H1 (cell line): Measurements from ENCODE around the gene SPAG17. TPM values are rescaled to one million over a fixed set of nuclear protein-coding genes. Genes with fewer than 3 reads are reported as not detected.

Experiments used
- CTCF ChIA-PET: fragments of 300-600 bp; sonication (Branson Sonifier 250); formaldehyde crosslinking; loops from one replicate; lab custom pipeline; 2021; ENCODE audit not compliant: partially characterized antibody; lab: Charles Lee
- POLR2A ChIA-PET: fragments of 300-600 bp; sonication (Branson Sonifier 250); formaldehyde crosslinking; loops from one replicate; lab custom pipeline; 2021; ENCODE audit warnings: inconsistent platforms; ENCODE audit not compliant: partially characterized antibody; lab: Charles Lee
- DNase-seq, 2 experiments: peaks; one replicate each; pipeline versions ENCODE4 v3.0.0 to v3.0.0-alpha.2; 2010 to 2022; ENCODE audit warnings: low spot score in 2 of 2, low read depth in 1 of 2, mixed read lengths in 1 of 2
- FAIRE-seq: peaks from 2 replicates; lab custom pipeline; 2011; peaks lifted over from hg19 to GRCh38; lab: Jason Lieb, UNC
- H2AFZ ChIP-seq: 2 replicates; pipeline ENCODE4 v1.8.1; 2012; ENCODE audit warnings: low read length, inconsistent platforms
- H2AK5ac ChIP-seq: 2 replicates; pipeline ENCODE4 v1.6.1; 2013; ENCODE audit warnings: low read depth, low read length
- H2BK120ac ChIP-seq: replicated peaks from 2 replicates; pipeline ENCODE3; 2013; ENCODE audit warnings: low read depth, low read length, inconsistent platforms
- H2BK12ac ChIP-seq: 2 replicates; pipeline ENCODE4 v1.6.1; 2013; ENCODE audit warnings: low read depth, low read length
- H2BK15ac ChIP-seq: 2 replicates; pipeline ENCODE4 v1.6.1; 2013; ENCODE audit warnings: low read length
- H2BK20ac ChIP-seq: 2 replicates; pipeline ENCODE4 v1.6.1; 2013; ENCODE audit warnings: low read length
- H2BK5ac ChIP-seq: 2 replicates; pipeline ENCODE4 v1.6.1; 2013; ENCODE audit warnings: low read depth, low read length
- H3K14ac ChIP-seq: 2 replicates; pipeline ENCODE4 v1.6.1; 2013; ENCODE audit warnings: inconsistent platforms; ENCODE audit not compliant: insufficient read length
- H3K18ac ChIP-seq: 2 replicates; pipeline ENCODE4 v1.6.1; 2013; ENCODE audit warnings: low read length; ENCODE audit errors: extremely low read depth
- H3K23ac ChIP-seq: 2 replicates; pipeline ENCODE4 v1.6.1; 2013; ENCODE audit warnings: inconsistent platforms; ENCODE audit not compliant: insufficient read length
- H3K23me2 ChIP-seq: 2 replicates; pipeline ENCODE4 v1.6.1; 2013; ENCODE audit warnings: low read depth, low read length
- H3K27ac ChIP-seq: 2 replicates; pipeline ENCODE4 v1.6.1; 2011; ENCODE audit warnings: low read depth, low read length, inconsistent platforms
- H3K27me3 ChIP-seq, 4 experiments: replicated peaks in 1 of 4; 1 replicate in 1 of 4; 2 replicates in 3 of 4; pipeline versions ENCODE4 v1.6.1 to v1.8.1; 2011 to 2013; ENCODE audit warnings: low read length in 3 of 4, mild to moderate bottlenecking in 3 of 4, inconsistent platforms in 2 of 4, mixed read lengths in 2 of 4, moderate library complexity in 1 of 4; ENCODE audit not compliant: control insufficient read depth in 3 of 4, insufficient read depth in 3 of 4; ENCODE audit errors: extremely low read depth in 1 of 4
- H3K36me3 ChIP-seq, 4 experiments: 2 replicates each; pipeline versions ENCODE4 v1.6.1 to v1.8.1; 2011 to 2013; ENCODE audit warnings: mild to moderate bottlenecking in 4 of 4, low read length in 3 of 4, moderate library complexity in 2 of 4, control low read depth in 1 of 4, inconsistent platforms in 1 of 4; ENCODE audit not compliant: insufficient read depth in 4 of 4, control insufficient read depth in 2 of 4
- H3K4ac ChIP-seq: replicated peaks from 2 replicates; pipeline ENCODE3; 2013; ENCODE audit warnings: low read length, low read depth, mixed read lengths, inconsistent platforms; ENCODE audit not compliant: insufficient read length
- H3K4me1 ChIP-seq, 4 experiments: replicated peaks in 1 of 4; 1 replicate in 1 of 4; 2 replicates in 3 of 4; pipeline versions ENCODE4 v1.6.1 to v1.8.1; 2011 to 2013; ENCODE audit warnings: low read length in 3 of 4, inconsistent platforms in 2 of 4, mixed read lengths in 1 of 4; ENCODE audit not compliant: insufficient read depth in 4 of 4, control insufficient read depth in 3 of 4
- H3K4me2 ChIP-seq, 2 experiments: 2 replicates each; pipeline versions ENCODE4 v1.6.1 to v1.8.1; 2011 to 2013; ENCODE audit warnings: low read depth in 2 of 2, low read length in 2 of 2, control low read depth in 1 of 2, inconsistent platforms in 1 of 2, mild to moderate bottlenecking in 1 of 2; ENCODE audit not compliant: insufficient read depth in 1 of 2
- H3K4me3 ChIP-seq, 4 experiments: fragments of 200-600, 300-600 bp in 1 of 4; sonication (generic), shearing (Covaris generic), sonication (Bioruptor Twin) in 1 of 4; 2 replicates each; pipeline versions ENCODE4 v1.5.1 to v1.8.1; 2011 to 2016; ENCODE audit warnings: low read length in 4 of 4, low read depth in 3 of 4, control low read depth in 2 of 4, inconsistent platforms in 2 of 4, mild to moderate bottlenecking in 2 of 4, mixed read lengths in 1 of 4, moderate library complexity in 1 of 4; ENCODE audit not compliant: insufficient read depth in 2 of 4; ENCODE audit errors: extremely low read depth in 1 of 4
- H3K56ac ChIP-seq: replicated peaks from 2 replicates; pipeline ENCODE3; 2013; ENCODE audit warnings: low read depth, mild to moderate bottlenecking, mixed read lengths, low read length, inconsistent platforms; ENCODE audit not compliant: insufficient read length
- H3K79me1 ChIP-seq: 2 replicates; pipeline ENCODE4 v1.6.1; 2013; ENCODE audit warnings: low read depth, low read length, control low read depth
- H3K79me2 ChIP-seq, 2 experiments: 2 replicates each; pipeline versions ENCODE4 v1.6.1 to v1.8.1; 2012 to 2013; ENCODE audit warnings: low read length in 2 of 2, mild to moderate bottlenecking in 2 of 2, inconsistent platforms in 1 of 2; ENCODE audit not compliant: insufficient read depth in 2 of 2, control insufficient read depth in 1 of 2
- H3K9ac ChIP-seq, 4 experiments: replicated peaks in 1 of 4; 1 replicate in 1 of 4; 2 replicates in 3 of 4; pipeline versions ENCODE4 v1.6.1 to v1.8.1; 2011 to 2013; ENCODE audit warnings: low read depth in 3 of 4, low read length in 3 of 4, control low read depth in 2 of 4, mild to moderate bottlenecking in 2 of 4, moderate library complexity in 2 of 4, inconsistent platforms in 1 of 4; ENCODE audit errors: extremely low read depth in 1 of 4
- H3K9me3 ChIP-seq, 2 experiments: 2 replicates each; pipeline versions ENCODE4 v1.6.1 to v1.8.1; 2012 to 2013; ENCODE audit warnings: mild to moderate bottlenecking in 2 of 2, moderate library complexity in 2 of 2, control low read depth in 1 of 2, inconsistent platforms in 1 of 2, low read depth in 1 of 2, low read length in 1 of 2, mixed read lengths in 1 of 2; ENCODE audit not compliant: insufficient read depth in 2 of 2
- H4K20me1 ChIP-seq, 2 experiments: replicated peaks in 1 of 2; 2 replicates each; pipeline versions ENCODE3 to v1.8.1; 2011 to 2013; ENCODE audit warnings: inconsistent platforms in 2 of 2, low read length in 2 of 2, mild to moderate bottlenecking in 1 of 2; ENCODE audit not compliant: insufficient read depth in 2 of 2, control insufficient read depth in 1 of 2
- H4K5ac ChIP-seq: 2 replicates; pipeline ENCODE4 v1.6.1; 2013; ENCODE audit warnings: low read length, low read depth, mixed read lengths, inconsistent platforms; ENCODE audit not compliant: insufficient read length
- H4K8ac ChIP-seq: 2 replicates; pipeline ENCODE4 v1.8.0; 2013; ENCODE audit warnings: mild to moderate bottlenecking, moderate library complexity, low read length, inconsistent platforms; ENCODE audit not compliant: insufficient read depth; ENCODE audit errors: extremely low read depth
- H4K91ac ChIP-seq: replicated peaks from 2 replicates; pipeline ENCODE3; 2013; ENCODE audit warnings: low read length, mixed read lengths, inconsistent platforms; ENCODE audit not compliant: insufficient read length
- CEBPB ChIP-seq: IDR thresholded peaks from 2 replicates; pipeline ENCODE4 v1.6.1; 2012; ENCODE audit warnings: low read depth, low read length
- CTCF ChIP-seq, 3 experiments: IDR thresholded peaks; 1 replicate in 2 of 3; 2 replicates in 1 of 3; pipeline versions ENCODE4 v1.5.1 to v1.6.1; 2011; ENCODE audit warnings: low read length in 3 of 3, mild to moderate bottlenecking in 3 of 3, inconsistent platforms in 2 of 3, low read depth in 1 of 3, moderate library complexity in 1 of 3; ENCODE audit not compliant: insufficient read depth in 1 of 3; ENCODE audit errors: control extremely low read depth in 1 of 3
- JUN ChIP-seq: IDR thresholded peaks from 2 replicates; pipeline ENCODE4 v1.6.1; 2011; ENCODE audit warnings: low read depth, mild to moderate bottlenecking, improper control_type of control experiment, low read length
- KDM5A ChIP-seq: fragments of 200-600 bp; IDR thresholded peaks from 2 replicates; pipeline ENCODE4 v1.7.1; 2012; ENCODE audit warnings: mild to moderate bottlenecking, low read length, inconsistent platforms, mixed read lengths
- RAD21 ChIP-seq, 2 experiments: IDR thresholded peaks in 1 of 2; conservative IDR thresholded peaks in 1 of 2; 2 replicates each; pipeline ENCODE4 v1.6.1; 2011; ENCODE audit warnings: low read depth in 2 of 2, low read length in 2 of 2, improper control_type of control experiment in 1 of 2, inconsistent platforms in 1 of 2, mild to moderate bottlenecking in 1 of 2, moderate library complexity in 1 of 2
- RNF2 ChIP-seq: fragments of 200-900, 300-1000 bp; sonication (generic); IDR thresholded peaks from 2 replicates; pipeline ENCODE4 v1.7.1; 2016; ENCODE audit warnings: borderline replicate concordance, low read depth, mild to moderate bottlenecking, antibody characterized with exemption, low read length; ENCODE audit not compliant: poor library complexity, severe bottlenecking; ENCODE audit errors: missing control alignments
- SIN3A ChIP-seq, 2 experiments: IDR thresholded peaks in 1 of 2; conservative IDR thresholded peaks in 1 of 2; 2 replicates each; pipeline ENCODE4 v1.6.1; 2011 to 2012; ENCODE audit warnings: low read length in 2 of 2, improper control_type of control experiment in 1 of 2, low read depth in 1 of 2, mild to moderate bottlenecking in 1 of 2
- SP1 ChIP-seq: IDR thresholded peaks from 2 replicates; pipeline ENCODE4 v1.6.1; 2011; ENCODE audit warnings: low read depth, low read length
- TBP ChIP-seq: IDR thresholded peaks from 2 replicates; pipeline ENCODE4 v1.6.1; 2011; ENCODE audit warnings: low read depth, low read length, improper control_type of control experiment
- TCF12 ChIP-seq: IDR thresholded peaks from 2 replicates; pipeline ENCODE4 v1.6.1; 2011; ENCODE audit warnings: low read depth, mild to moderate bottlenecking, low read length
- WGBS, 2 experiments: shearing (Covaris generic) in 1 of 2; methylation state at CpG; one replicate each; pipeline versions ENCODE4 v1.1.6 to v1.1.7; 2013 to 2015; ENCODE audit warnings: low lambda C conversion rate in 2 of 2, mixed read lengths in 2 of 2, inconsistent platforms in 1 of 2, low coverage in 1 of 2, missing lambda C conversion rate in 1 of 2; ENCODE audit not compliant: insufficient replicate concordance in 2 of 2, insufficient coverage in 1 of 2, insufficient read length in 1 of 2; ENCODE audit errors: extremely low coverage in 1 of 2, missing lambda C conversion rate in 1 of 2; 5-methylcytosine and 5-hydroxymethylcytosine counted together
- polyA plus RNA-seq, 7 experiments: library from polyadenylated mRNA; depleted of rRNA in 3 of 7; stranded (reverse) in 5 of 7; unstranded in 2 of 7; fragments of >200 nt in 5 of 7; fragments of 200-250 nt in 2 of 7; gene quantifications; 1 replicate in 5 of 7; 2 replicates in 1 of 7; 4 replicates in 1 of 7; pipeline versions ENCODE4 v1.2.1 to v1.2.3, GENCODE V29; 2011 to 2013; ENCODE audit warnings: missing spikeins in 2 of 7, mixed read lengths in 2 of 7
- total RNA-seq: library from RNA; stranded (reverse); fragmentation: NEBNext Ultra II Directional; extraction: Animal tissue kit (Norgen Biotek cat#: 25700); gene quantifications from 2 replicates; pipeline ENCODE4 v1.2.1, GENCODE V29; 2021
- TF ChIP-seq, protein P1 (sequence below): IDR thresholded peaks from 2 replicates; pipeline ENCODE4 v1.6.1; 2012; ENCODE audit warnings: inconsistent platforms

SPAG17 gene
- total and polyA plus RNA-seq, 2 of the 8 experiments (the other 6 are each of a cell fraction or from before 2014, with no cell fraction given) = 0.56 to 0.62 TPM

GRCh38 chr1:118154220-118154619, 30.8 kb downstream of the SPAG17 start:
- Histone ChIP-seq H3K23ac (no peak overlapping the region), H2BK5ac (no peak overlapping the region), H4K20me1 (peaks cover 0 to 2% of the 10 kb centered on the region in 2 experiments), H3K9ac (no peak overlapping the region), H3K4me3 (no peak overlapping the region), H3K27ac (no peak overlapping the region), H4K5ac (no peak overlapping the region), H3K9me3 (no peaks in the 10 kb centered on the region), H2AFZ (no peak overlapping the region), H3K18ac (no peak overlapping the region), H2AK5ac (no peak overlapping the region), H2BK20ac (no peak overlapping the region), H2BK120ac (no peak overlapping the region), H3K36me3 (no peaks in the 10 kb centered on the region), H3K56ac (no peak overlapping the region), H3K14ac (no peak overlapping the region), H3K79me2 (no peaks in the 10 kb centered on the region), H4K91ac (no peak overlapping the region), H3K79me1 (no peaks in the 10 kb centered on the region), H3K27me3 (no peaks in the 10 kb centered on the region), H3K4ac (no peak overlapping the region), H4K8ac (no peak overlapping the region), H3K4me1 (no peaks in the 10 kb centered on the region), H2BK12ac (no peak overlapping the region), H2BK15ac (no peak overlapping the region), H3K23me2 (no peaks in the 10 kb centered on the region), H3K4me2 (no peak overlapping the region)
- DNase-seq (no peak), FAIRE-seq (no peak)
- 86% methylated on average over 1 of the region's 1 CpG; no CpG with 5 or more reads in 1 of the 2 experiments for WGBS, 2 experiments
- ChIA-PET POLR2A (no interaction called here), CTCF (interaction anchor here (0.7 to 1.7 kb wide), 18 partner anchors 8 to 1122 kb away, joined by 3 to 6 read pairs (median 3); partner anchors contain the start of gene WARS2)
- TF ChIP-seq SP1 (no peak), RNF2 (no peak), KDM5A (no peak), TBP (no peak), SIN3A (conservative IDR thresholded peaks at IDR 0.05 in 1 of 2, IDR thresholded peaks at IDR 0.05 in 1 of 2; ENCODE audit: low read depth in 1 of 2, low read length in 2 of 2) (no peak), CTCF (IDR thresholded peaks at IDR 0.05; ENCODE audit: control extremely low read depth in 1 of 3, insufficient read depth in 1 of 3, low read depth in 1 of 3, low read length in 3 of 3) (peak in 2 of 3 experiments; percentile 10 to 42; a peak in 2 of 4 replicates), JUN (no peak), TCF12 (no peak), CEBPB (no peak), RAD21 (IDR thresholded peaks at IDR 0.05 in 1 of 2, conservative IDR thresholded peaks at IDR 0.05 in 1 of 2; ENCODE audit: low read depth in 2 of 2, low read length in 2 of 2) (peak; percentile 66 to 69)
- TF ChIP-seq, protein P1, sequence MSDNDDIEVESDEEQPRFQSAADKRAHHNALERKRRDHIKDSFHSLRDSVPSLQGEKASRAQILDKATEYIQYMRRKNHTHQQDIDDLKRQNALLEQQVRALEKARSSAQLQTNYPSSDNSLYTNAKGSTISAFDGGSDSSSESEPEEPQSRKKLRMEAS = no peak
